Ishikawa (cell line): ENCODE data around the gene ACKR3.

ENCODE experiments used
- CEBPB ChIP-seq: IDR thresholded peaks from 2 replicates; pipeline ENCODE4 v1.6.1; 2012
- CREB1 ChIP-seq: IDR thresholded peaks from 2 replicates; pipeline ENCODE4 v1.6.1; 2012; ENCODE audit warnings: low read depth
- EGR1 ChIP-seq: IDR thresholded peaks from 2 replicates; pipeline ENCODE4 v1.6.1; 2012
- EP300 ChIP-seq: IDR thresholded peaks from 2 replicates; pipeline ENCODE4 v1.6.1; 2012; ENCODE audit warnings: borderline replicate concordance
- FOXM1 ChIP-seq: IDR thresholded peaks from 2 replicates; pipeline ENCODE4 v1.6.1; 2012; ENCODE audit warnings: low read depth, borderline replicate concordance
- NFIC ChIP-seq: IDR thresholded peaks from 2 replicates; pipeline ENCODE4 v1.6.1; 2012
- RAD21 ChIP-seq: IDR thresholded peaks from 2 replicates; pipeline ENCODE4 v1.6.1; 2012; ENCODE audit warnings: low read depth
- TAF1 ChIP-seq: IDR thresholded peaks from 2 replicates; pipeline ENCODE4 v1.6.1; 2012; ENCODE audit warnings: low read depth, mild to moderate bottlenecking
- TCF12 ChIP-seq: IDR thresholded peaks from 2 replicates; pipeline ENCODE4 v1.6.1; 2012; ENCODE audit warnings: low read depth
- TEAD4 ChIP-seq: IDR thresholded peaks from 2 replicates; pipeline ENCODE4 v1.6.1; 2012
- USF1 ChIP-seq: IDR thresholded peaks from 2 replicates; pipeline ENCODE4 v1.6.1; 2012
- YY1 ChIP-seq: IDR thresholded peaks from 2 replicates; pipeline ENCODE4 v1.6.1; 2012; ENCODE audit warnings: low read depth
- ZBTB7A ChIP-seq: IDR thresholded peaks from 2 replicates; pipeline ENCODE4 v1.6.1; 2012; ENCODE audit warnings: low read depth
- TF ChIP-seq, protein P1 (sequence below): IDR thresholded peaks from 2 replicates; pipeline ENCODE4 v1.6.1; 2012; ENCODE audit warnings: low read depth, mild to moderate bottlenecking
- TF ChIP-seq, protein P2 (sequence below): IDR thresholded peaks from 2 replicates; pipeline ENCODE4 v1.6.1; 2012

ACKR3 gene

GRCh38 chr2:236593956-236594355, 24.3 kb downstream of the ACKR3 start:
- no peak for TF ChIP-seq EGR1
- TF ChIP-seq NFIC: no peak
- no peak for TF ChIP-seq CREB1
- TF ChIP-seq, protein P1, sequence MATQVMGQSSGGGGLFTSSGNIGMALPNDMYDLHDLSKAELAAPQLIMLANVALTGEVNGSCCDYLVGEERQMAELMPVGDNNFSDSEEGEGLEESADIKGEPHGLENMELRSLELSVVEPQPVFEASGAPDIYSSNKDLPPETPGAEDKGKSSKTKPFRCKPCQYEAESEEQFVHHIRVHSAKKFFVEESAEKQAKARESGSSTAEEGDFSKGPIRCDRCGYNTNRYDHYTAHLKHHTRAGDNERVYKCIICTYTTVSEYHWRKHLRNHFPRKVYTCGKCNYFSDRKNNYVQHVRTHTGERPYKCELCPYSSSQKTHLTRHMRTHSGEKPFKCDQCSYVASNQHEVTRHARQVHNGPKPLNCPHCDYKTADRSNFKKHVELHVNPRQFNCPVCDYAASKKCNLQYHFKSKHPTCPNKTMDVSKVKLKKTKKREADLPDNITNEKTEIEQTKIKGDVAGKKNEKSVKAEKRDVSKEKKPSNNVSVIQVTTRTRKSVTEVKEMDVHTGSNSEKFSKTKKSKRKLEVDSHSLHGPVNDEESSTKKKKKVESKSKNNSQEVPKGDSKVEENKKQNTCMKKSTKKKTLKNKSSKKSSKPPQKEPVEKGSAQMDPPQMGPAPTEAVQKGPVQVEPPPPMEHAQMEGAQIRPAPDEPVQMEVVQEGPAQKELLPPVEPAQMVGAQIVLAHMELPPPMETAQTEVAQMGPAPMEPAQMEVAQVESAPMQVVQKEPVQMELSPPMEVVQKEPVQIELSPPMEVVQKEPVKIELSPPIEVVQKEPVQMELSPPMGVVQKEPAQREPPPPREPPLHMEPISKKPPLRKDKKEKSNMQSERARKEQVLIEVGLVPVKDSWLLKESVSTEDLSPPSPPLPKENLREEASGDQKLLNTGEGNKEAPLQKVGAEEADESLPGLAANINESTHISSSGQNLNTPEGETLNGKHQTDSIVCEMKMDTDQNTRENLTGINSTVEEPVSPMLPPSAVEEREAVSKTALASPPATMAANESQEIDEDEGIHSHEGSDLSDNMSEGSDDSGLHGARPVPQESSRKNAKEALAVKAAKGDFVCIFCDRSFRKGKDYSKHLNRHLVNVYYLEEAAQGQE: no peak
- no peak for TF ChIP-seq EP300
- no peak for TF ChIP-seq TAF1
- TF ChIP-seq TCF12: no peak
- no peak for TF ChIP-seq USF1
- TF ChIP-seq, protein P2, sequence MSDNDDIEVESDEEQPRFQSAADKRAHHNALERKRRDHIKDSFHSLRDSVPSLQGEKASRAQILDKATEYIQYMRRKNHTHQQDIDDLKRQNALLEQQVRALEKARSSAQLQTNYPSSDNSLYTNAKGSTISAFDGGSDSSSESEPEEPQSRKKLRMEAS: no peak
- no peak for TF ChIP-seq ZBTB7A
- TF ChIP-seq FOXM1: no peak

GRCh38 chr2:236597629-236598028, 28.0 kb downstream of the ACKR3 start:
- no peak for TF ChIP-seq CREB1
- TF ChIP-seq YY1: no peak
- no peak for TF ChIP-seq FOXM1

GRCh38 chr2:236599059-236599458, 29.4 kb downstream of the ACKR3 start:
- TF ChIP-seq CREB1: no peak
- no peak for TF ChIP-seq ZBTB7A

DNA sequence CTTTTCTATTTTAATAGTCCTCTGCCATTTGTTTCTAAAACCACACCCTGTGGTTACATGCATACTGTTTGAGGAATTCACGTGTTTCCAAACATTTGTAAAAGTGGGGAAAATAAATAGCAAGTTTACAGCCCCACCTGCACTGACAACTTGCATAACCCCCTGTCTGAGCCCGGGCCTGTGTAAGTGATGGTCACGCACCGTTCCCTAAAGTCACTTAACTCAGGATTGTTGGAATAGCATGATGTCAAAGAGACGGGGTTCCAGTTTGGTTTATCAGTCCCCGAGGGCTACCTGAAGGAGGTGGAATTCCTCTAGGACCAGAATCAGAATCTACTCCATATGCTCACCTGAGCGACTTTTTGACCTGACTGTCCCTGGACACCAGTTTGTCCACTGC, 30.5 kb downstream of the ACKR3 start:
- no peak for TF ChIP-seq TEAD4
- TF ChIP-seq TCF12: no peak
- TF ChIP-seq ZBTB7A: no peak
- TF ChIP-seq EGR1: no peak

- TF ChIP-seq TEAD4 (no peak), NFIC (no peak), TCF12 (no peak), CEBPB (no peak), USF1 (no peak), EP300 (no peak), CREB1 (no peak), EGR1 (no peak), FOXM1 (no peak), TAF1 (no peak), ZBTB7A (no peak)
- TF ChIP-seq, protein P1: no peak
Observed at GRCh38 chr2:236600892-236601291, 31.3 kb downstream of the ACKR3 start.

GRCh38 chr2:236601316-236602202, 31.9 kb downstream of the ACKR3 start:
- TF ChIP-seq CREB1: no peak
- no peak for TF ChIP-seq YY1
- TF ChIP-seq ZBTB7A: no peak
- TF ChIP-seq, protein P1: no peak
- no peak for TF ChIP-seq TEAD4
- TF ChIP-seq RAD21: no peak
- no peak for TF ChIP-seq NFIC
- TF ChIP-seq EP300: no peak
